NCI-H1048 (cell line): Measurements from ENCODE around the gene MMP10.

Experiments used
- DNase-seq: peaks from one replicate; lab custom pipeline; 2025; lab: John Stamatoyannopoulos, UW

MMP10 gene

DNA sequence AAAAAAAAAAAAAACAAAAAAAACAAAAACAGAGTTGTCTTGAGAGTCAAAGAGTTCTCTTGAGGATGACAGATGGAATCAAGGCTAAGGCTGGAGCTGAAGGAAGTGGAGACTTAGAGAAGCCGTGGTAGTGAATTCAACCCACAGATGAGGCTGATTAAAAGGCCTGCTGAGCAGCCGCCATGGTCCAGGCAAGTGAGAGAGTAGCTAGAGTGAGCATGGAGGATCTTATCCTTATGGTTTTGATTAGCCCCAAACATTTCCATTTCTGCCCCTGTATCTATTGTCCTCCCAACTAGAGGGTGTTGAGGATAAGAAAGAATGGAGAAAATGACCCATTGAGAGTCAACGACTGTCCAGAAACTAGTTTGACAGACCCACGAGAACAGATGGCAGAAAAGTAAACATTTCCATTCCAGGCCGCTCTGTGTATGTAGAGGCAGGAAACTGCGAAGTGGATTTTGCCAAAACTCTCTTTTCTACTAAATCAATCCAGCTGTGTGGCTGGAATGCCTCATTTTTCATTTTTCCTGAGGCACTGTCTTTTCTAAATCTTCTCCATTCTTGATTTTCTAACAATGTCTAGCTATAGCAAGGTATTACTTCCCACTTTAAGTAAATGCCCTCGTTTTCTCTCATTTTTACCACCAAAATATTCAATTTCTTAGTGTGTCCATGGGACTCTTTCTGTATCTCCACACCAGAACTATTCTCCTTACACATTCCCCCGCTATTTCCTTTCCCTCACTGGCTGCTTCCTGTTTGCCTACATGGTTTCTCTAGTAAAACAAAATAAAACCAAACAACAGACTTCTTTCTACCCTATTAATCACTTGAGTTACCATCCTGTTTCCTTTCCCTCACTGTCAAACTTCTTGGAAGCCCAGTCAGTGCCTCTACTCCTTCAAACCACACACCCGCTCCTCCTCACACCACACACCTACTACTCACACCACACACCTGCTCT lies 50.3 kb downstream of the MMP10 start:
- no peak for DNase-seq

DNA sequence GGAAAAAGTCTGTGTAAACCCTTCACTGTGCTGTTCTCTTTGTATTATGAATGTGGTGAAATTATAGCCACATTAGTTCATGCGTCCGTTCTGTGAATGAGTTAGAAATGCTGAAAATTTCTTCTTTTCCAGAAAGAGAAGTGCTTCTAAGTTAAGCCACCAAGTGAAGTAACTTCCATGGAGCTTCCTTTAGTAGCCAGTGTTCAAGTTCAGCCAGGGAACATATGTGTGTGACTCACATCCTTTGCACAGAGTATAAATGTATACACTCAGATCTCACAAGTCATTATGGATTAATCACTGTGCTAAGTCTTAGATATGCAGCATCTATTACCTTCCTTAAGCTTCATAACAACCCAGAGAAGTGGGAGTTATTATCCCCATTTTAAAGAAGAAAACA lies 52.5 kb downstream of the MMP10 start:
- DNase-seq: no peak

DNA sequence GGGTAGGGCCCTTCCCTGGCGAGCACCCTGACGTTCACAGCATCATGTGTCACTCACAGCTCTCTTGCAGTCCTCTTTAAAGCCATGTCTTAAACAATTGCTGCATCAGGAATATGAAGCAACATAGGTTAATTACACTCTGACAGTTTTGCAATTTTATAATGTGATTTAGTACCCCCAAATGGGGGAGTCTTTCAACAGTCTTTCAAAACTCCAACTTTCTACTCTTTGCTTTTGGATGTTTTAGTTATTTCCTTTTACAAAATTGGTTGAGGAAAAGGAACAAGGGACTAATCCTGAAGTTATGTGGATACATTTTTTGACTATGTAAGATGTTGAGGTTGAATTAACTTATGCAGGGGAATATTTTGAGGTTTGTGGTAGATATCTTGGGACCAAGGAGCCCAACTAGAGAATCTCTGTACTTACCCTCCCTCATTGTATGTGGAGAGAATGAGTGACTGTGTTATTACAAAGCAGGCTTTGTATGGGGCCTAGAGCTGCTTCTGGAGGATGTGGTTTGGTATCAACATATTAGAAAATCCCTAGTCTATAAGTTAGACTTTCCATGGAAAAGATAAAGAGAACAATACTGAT lies 55.4 kb downstream of the MMP10 start, which contains the start of gene MMP8:
TSS of gene MMP8 (minus strand) at position 51 of the 597 bp plus-strand sequence. CDS start 99 bp downstream, outside the sequence.
- DNase-seq: no peak

DNA sequence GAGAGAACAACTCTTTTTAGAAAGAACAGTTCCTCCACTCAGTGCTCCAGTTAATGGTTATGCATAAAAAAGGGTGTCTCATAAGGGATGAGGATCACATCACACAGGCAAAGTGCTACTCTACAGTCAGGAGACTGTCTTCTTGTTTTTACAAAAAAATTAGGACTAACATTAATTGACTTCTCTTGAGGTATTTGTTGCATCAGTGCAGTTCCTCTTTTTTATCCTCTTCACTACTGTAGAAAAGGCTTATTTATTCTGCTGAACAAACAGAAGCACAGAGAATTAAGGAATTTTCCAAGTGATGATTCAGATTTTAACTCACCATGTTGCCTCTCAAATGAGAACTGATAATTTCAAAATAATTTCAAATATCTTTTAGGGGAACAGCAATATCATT lies 57.6 kb downstream of the MMP10 start:
- no peak for DNase-seq
